Testis (tissue), 3 donors: ENCODE results near the gene ZNF217. TPM values are rescaled to one million over a fixed set of nuclear protein-coding genes. Genes with fewer than 3 reads are reported as not detected.
"Not testable (repeated sequence)": the region's sequence is repeated elsewhere in the genome, so short reads cannot be mapped to it uniquely, and the experiment has no call there.

Experiments
- DNase-seq: peaks from one replicate; pipeline ENCODE4 v3.0.0-alpha.2; 2019
- H3K27ac ChIP-seq, 2 donors: fragments of 200-600 bp; sonication (generic); one replicate each; pipeline ENCODE4 v1.5.1; 2019
- H3K27me3 ChIP-seq: fragments of 200-600 bp; sonication (generic); one replicate; pipeline ENCODE4 v1.5.1; 2019
- H3K36me3 ChIP-seq: fragments of 200-600 bp; sonication (generic); one replicate; pipeline ENCODE4 v1.5.1; 2017; ENCODE audit warnings: low read depth; ENCODE audit errors: missing control alignments
- H3K4me1 ChIP-seq: fragments of 200-600 bp; sonication (generic); one replicate; pipeline ENCODE4 v1.5.1; 2019
- H3K4me3 ChIP-seq, 2 donors: fragments of 200-600 bp; sonication (generic); one replicate each; pipeline ENCODE4 v1.5.1; 2017 to 2019
- H3K9me3 ChIP-seq: fragments of 200-600 bp; sonication (generic); one replicate; pipeline ENCODE4 v1.5.1; 2017
- CTCF ChIP-seq, 3 experiments: fragments of 450-650 bp in 2 of 3; fragments of 200-600 bp in 1 of 3; sonication (generic) in 1 of 3; IDR thresholded peaks; one replicate each; pipeline ENCODE4 v1.5.1; 2016 to 2019; ENCODE audit warnings: antibody characterized with exemption in 3 of 3, mild to moderate bottlenecking in 2 of 3, moderate library complexity in 1 of 3
- POLR2A ChIP-seq: fragments of 450-650 bp; IDR thresholded peaks from one replicate; pipeline ENCODE4 v1.6.1; 2017; ENCODE audit warnings: antibody characterized with exemption, mild to moderate bottlenecking, moderate library complexity
- WGBS, 2 donors: methylation state at CpG; one replicate each; pipeline ENCODE4 v1.1.5; 2018; 5-methylcytosine and 5-hydroxymethylcytosine counted together
- intact Hi-C: fragments of 100-400 bp; cut with DNase I; formaldehyde crosslinking; loops from one replicate; pipeline ENCODE4 v1.15.1; 2023; ENCODE audit warnings: low total_unique reads
- polyA plus RNA-seq: library from polyadenylated mRNA; stranded (reverse); fragments of 350-450 nt; fragmentation: Illumina TruSeq; extraction: RNeasy Lipid Tissue Mini Kit (QIAGEN cat#74804); gene quantifications from one replicate; pipeline ENCODE4 v1.2.3, GENCODE V29; 2014; ENCODE audit warnings: low read depth, low replicate concordance; ENCODE audit not compliant: insufficient read depth
- total RNA-seq, 2 donors: library from RNA; depleted of rRNA; stranded (reverse); fragments of >200 nt; gene quantifications; one replicate each; pipeline ENCODE4 v1.2.3, GENCODE V29; 2016

ZNF217 gene
- total and polyA plus RNA-seq, 3 donors from 2014 or later: 47.3 to 61.2 (median 48.6) TPM

GRCh38 chr20:53559816-53560215 lies 33.8 kb downstream of the ZNF217 start:
- Histone ChIP-seq H3K9me3 (no peaks in the 10 kb centered on the region), H3K27ac (no peak overlapping the region), H3K36me3 (no peaks in the 10 kb centered on the region), H3K27me3 (no peaks in the 10 kb centered on the region), H3K4me1 (peaks cover 4% of the 10 kb centered on the region), H3K4me3 (no peak overlapping the region)
- intact Hi-C loops: no loop called here
- 80 to 84% methylated on average over 7 of the region's 7 CpGs for WGBS, 2 donors
- TF ChIP-seq POLR2A: no peak
- no peak for TF ChIP-seq CTCF (IDR thresholded peaks at IDR 0.05)
- no peak for DNase-seq

GRCh38 chr20:53557130-53557529 lies 36.5 kb downstream of the ZNF217 start:
- H3K4me1 ChIP-seq: peaks cover 4% of the 10 kb centered on the region
- DNase-seq: no peak
- no peaks in the 10 kb centered on the region for H3K9me3 ChIP-seq
- no peak overlapping the region for H3K27ac ChIP-seq
- TF ChIP-seq CTCF (IDR thresholded peaks at IDR 0.05): no peak
- no peak for TF ChIP-seq POLR2A
- WGBS, 2 donors: 79 to 80% methylated on average over 4 to 7 of the region's 7 CpGs
- no peaks in the 10 kb centered on the region for H3K27me3 ChIP-seq
- H3K36me3 ChIP-seq: no peaks in the 10 kb centered on the region
- intact Hi-C loops: no loop called here
- H3K4me3 ChIP-seq: no peak overlapping the region

GRCh38 chr20:53556267-53556897 lies 37.3 kb downstream of the ZNF217 start:
- WGBS, 2 donors: 86 to 90% methylated on average over 11 of the region's 11 CpGs
- Histone ChIP-seq H3K9me3 (no peaks in the 10 kb centered on the region), H3K4me1 (peaks cover 4% of the 10 kb centered on the region), H3K27me3 (no peaks in the 10 kb centered on the region), H3K4me3 (no peak overlapping the region), H3K27ac (no peak overlapping the region), H3K36me3 (no peaks in the 10 kb centered on the region)
- DNase-seq: no peak
- TF ChIP-seq POLR2A (no peak), CTCF (IDR thresholded peaks at IDR 0.05) (no peak)
- intact Hi-C loops: no loop called here

- Histone ChIP-seq H3K4me1 (peaks cover 4% of the 10 kb centered on the region), H3K27me3 (no peaks in the 10 kb centered on the region), H3K9me3 (no peaks in the 10 kb centered on the region), H3K27ac (no peak overlapping the region), H3K4me3 (no peak overlapping the region), H3K36me3 (no peaks in the 10 kb centered on the region)
- WGBS, 2 donors: 58 to 68% methylated on average over 2 of the region's 2 CpGs
- TF ChIP-seq CTCF (IDR thresholded peaks at IDR 0.05) (no peak), POLR2A (no peak)
- intact Hi-C loops: no loop called here
- DNase-seq: no peak
Measured at GRCh38 chr20:53555816-53556215, 37.8 kb downstream of the ZNF217 start.

GRCh38 chr20:53555081-53555480 lies 38.6 kb downstream of the ZNF217 start:
- Histone ChIP-seq H3K4me3 (no peak overlapping the region), H3K4me1 (peaks cover 4% of the 10 kb centered on the region), H3K9me3 (no peaks in the 10 kb centered on the region), H3K36me3 (no peaks in the 10 kb centered on the region), H3K27me3 (no peaks in the 10 kb centered on the region), H3K27ac (peak overlapping the region in 1 of 2 donors; percentile 53)
- peak; percentile 43 for DNase-seq
- no peak for TF ChIP-seq CTCF (IDR thresholded peaks at IDR 0.05)
- no peak for TF ChIP-seq POLR2A
- intact Hi-C loops: no loop called here
- 36 to 47% methylated on average over 4 of the region's 4 CpGs for WGBS, 2 donors

- intact Hi-C loops, H3K36me3 ChIP-seq, H3K9me3 ChIP-seq, H3K27ac ChIP-seq, DNase-seq, H3K4me1 ChIP-seq, H3K27me3 ChIP-seq, H3K4me3 ChIP-seq: not testable (repeated sequence)
- 93 to 95% methylated on average over 6 of the region's 6 CpGs for WGBS, 2 donors
Measured at GRCh38 chr20:53552572-53552893, 41.1 kb downstream of the ZNF217 start.

GRCh38 chr20:53551719-53552571 lies 41.7 kb downstream of the ZNF217 start:
- H3K27ac ChIP-seq, H3K9me3 ChIP-seq, H3K36me3 ChIP-seq, H3K4me3 ChIP-seq, intact Hi-C loops, H3K4me1 ChIP-seq, DNase-seq, H3K27me3 ChIP-seq: not testable (repeated sequence)
- 79 to 82% methylated on average over 12 of the region's 12 CpGs for WGBS, 2 donors
